Measurements from ENCODE around the gene RDH13.

DNA sequence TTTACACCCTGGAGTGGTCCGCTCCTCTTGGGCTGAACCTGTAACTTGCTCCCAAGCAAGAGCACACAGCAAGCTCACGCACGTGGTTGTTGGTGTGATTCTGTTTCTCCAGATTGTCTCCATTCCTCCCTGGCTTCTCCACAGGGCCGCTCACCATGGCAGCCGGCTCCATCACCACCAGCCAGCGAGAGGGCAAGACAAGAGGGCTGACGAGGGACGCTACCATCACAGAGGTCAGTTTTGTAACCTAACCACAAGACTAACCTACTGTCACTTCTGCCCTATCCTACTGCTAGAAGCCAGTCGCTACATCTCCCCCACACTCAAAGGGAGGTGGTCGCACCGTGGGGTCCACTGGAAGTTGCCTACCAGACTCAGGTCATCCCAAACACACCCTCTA is 20.3 kb downstream of the RDH13 start:
- no peak for TF ChIP-seq EP300 (IDR thresholded peaks at IDR 0.05; ENCODE audit: borderline replicate concordance)
- no peak for TF ChIP-seq TAF1 (IDR thresholded peaks at IDR 0.05; ENCODE audit: low read depth)
- no peak for TF ChIP-seq CEBPB (IDR thresholded peaks at IDR 0.05)
- no peak for TF ChIP-seq CREB1 (IDR thresholded peaks at IDR 0.05; ENCODE audit: low read depth)
- TF ChIP-seq EGR1 (IDR thresholded peaks at IDR 0.05), result no peak
- TF ChIP-seq ZBTB7A (IDR thresholded peaks at IDR 0.05; ENCODE audit: low read depth), result no peak
- TF ChIP-seq TCF12 (IDR thresholded peaks at IDR 0.05; ENCODE audit: low read depth), result no peak
- no peak for TF ChIP-seq FOXM1 (IDR thresholded peaks at IDR 0.05; ENCODE audit: borderline replicate concordance, low read depth)
